Psoas muscle (tissue), 8 donors: ENCODE results near the gene HRH3. TPM values are rescaled to one million over a fixed set of nuclear protein-coding genes. Genes with fewer than 3 reads are reported as not detected.

Experiments used
- ATAC-seq, 4 donors: fragments of 200-7000 bp; cut with Tn5 transposase; one replicate each; pipeline ENCODE4 v1.9.1; 2020; ENCODE audit warnings: moderate library complexity in 3 of 4, mild to moderate bottlenecking in 2 of 4
- DNase-seq, 2 donors: peaks; one replicate each; pipeline ENCODE4 v3.0.0-alpha.2; 2020
- H3K27ac ChIP-seq: fragments of 200-600 bp; one replicate; pipeline ENCODE4 v1.8.0; 2022
- H3K27me3 ChIP-seq, 3 donors: fragments of 200-600 bp in 1 of 3; one replicate each; pipeline versions ENCODE4 v1.6.1 to v1.8.0; 2013 to 2022; ENCODE audit warnings: low read length in 2 of 3, mild to moderate bottlenecking in 2 of 3, moderate library complexity in 1 of 3; ENCODE audit not compliant: insufficient read depth in 3 of 3
- H3K36me3 ChIP-seq, 2 donors: fragments of 200-600 bp in 1 of 2; one replicate each; pipeline versions ENCODE4 v1.6.1 to v1.8.0; 2013 to 2022; ENCODE audit warnings: low read depth in 1 of 2, mild to moderate bottlenecking in 1 of 2, moderate library complexity in 1 of 2; ENCODE audit not compliant: insufficient read depth in 1 of 2
- H3K4me1 ChIP-seq: fragments of 200-600 bp; one replicate; pipeline ENCODE4 v1.8.0; 2022
- H3K4me3 ChIP-seq: fragments of 200-600 bp; one replicate; pipeline ENCODE4 v1.8.0; 2022; ENCODE audit warnings: mild to moderate bottlenecking
- H3K9me3 ChIP-seq: fragments of 200-600 bp; one replicate; pipeline ENCODE4 v1.8.0; 2022
- WGBS, 3 donors: extraction: QIAGEN DNeasy Blood & Tissue Kit; methylation state at CpG; one replicate each; pipeline versions ENCODE4 v1.1.6 to v1.1.7; 2013; 5-methylcytosine and 5-hydroxymethylcytosine counted together
- intact Hi-C, 2 donors: fragments of 100-400 bp; cut with DNase I; formaldehyde crosslinking; loops; one replicate each; pipeline versions ENCODE4 v1.11.0 to v1.14.2; 2022
- polyA plus RNA-seq, 3 donors: library from polyadenylated mRNA; stranded (reverse); fragments of 200-250 nt; gene quantifications; one replicate each; pipeline ENCODE4 v1.2.3, GENCODE V29; 2013
- total RNA-seq, 4 donors: library from RNA; stranded (reverse); fragmentation: NEBNext Ultra II Directional in 2 of 4; extraction: Animal tissue kit (Norgen Biotek cat#: 25700) in 2 of 4; gene quantifications; one replicate each; pipeline versions ENCODE4 v1.2.1 to v1.2.4, GENCODE V29; 2021 to 2023
- TF ChIP-seq, protein P1 (sequence below): fragments of 200-600 bp; IDR thresholded peaks from one replicate; pipeline ENCODE4 v1.8.0; 2022; ENCODE audit warnings: antibody characterized with exemption
- donor health status: healthy with polysubstance abuse.
- donor health status: DM: no; HTN: no; CAD: no; lungs with moderate emphysema.
- donor health status: Bipolar disorder and iron deficiency.
- donor health status: healthy.
- donor health status: DM: yes; HTN: yes; CAD: no.
- donor health status: DM: no; HTN: no; CAD: no.
- donor health status: DM: no; HTN: no; CAD: no.
- donor health status: DM: yes; HTN: yes; CAD: no.

HRH3 gene
- total and polyA plus RNA-seq, 7 donors, result 0.03 TPM; not detected in 6

DNA sequence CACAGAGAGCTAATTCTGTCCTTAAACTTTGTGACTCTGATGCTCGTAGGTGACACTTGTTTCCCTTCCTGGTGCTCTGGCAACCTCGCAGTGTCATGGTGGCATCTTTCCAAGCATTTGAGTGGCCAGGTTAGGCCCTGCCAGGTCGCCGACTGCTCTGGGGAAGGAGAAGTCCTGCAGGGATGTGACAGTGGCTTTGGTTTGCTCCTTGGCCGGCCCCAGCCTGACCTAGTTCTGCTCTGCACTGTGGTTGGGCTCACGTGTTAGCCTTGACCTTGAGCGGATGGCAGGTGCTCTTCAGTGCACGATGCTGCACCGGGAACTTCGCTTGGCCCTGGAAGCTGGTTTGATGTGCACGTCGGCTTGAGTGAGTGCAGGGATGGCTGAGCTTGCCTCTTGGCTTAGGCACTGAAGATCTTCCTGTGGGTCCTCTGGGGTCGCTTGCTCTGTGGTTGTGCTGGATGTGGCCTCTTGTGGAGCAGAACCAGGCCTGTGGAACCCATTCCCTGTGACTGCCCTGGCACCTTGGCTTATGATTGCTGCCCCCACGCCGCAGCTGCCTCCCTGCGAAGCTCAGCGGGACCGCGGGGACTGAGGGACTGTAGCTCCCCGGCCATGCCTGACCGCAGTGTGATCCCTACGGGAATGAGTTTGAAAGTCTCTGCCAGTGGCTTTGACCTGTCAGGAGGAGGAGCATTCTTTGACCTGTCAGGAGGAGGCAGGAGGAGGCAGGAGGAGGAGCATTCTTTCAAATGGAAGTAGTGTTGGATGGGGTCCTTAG lies 27.0 kb upstream of the HRH3 start:
- peak overlapping the region; percentile 89 for H3K27ac ChIP-seq
- no peaks in the 10 kb centered on the region for H3K27me3 ChIP-seq
- H3K4me3 ChIP-seq, result no peak overlapping the region
- TF ChIP-seq, protein P1, sequence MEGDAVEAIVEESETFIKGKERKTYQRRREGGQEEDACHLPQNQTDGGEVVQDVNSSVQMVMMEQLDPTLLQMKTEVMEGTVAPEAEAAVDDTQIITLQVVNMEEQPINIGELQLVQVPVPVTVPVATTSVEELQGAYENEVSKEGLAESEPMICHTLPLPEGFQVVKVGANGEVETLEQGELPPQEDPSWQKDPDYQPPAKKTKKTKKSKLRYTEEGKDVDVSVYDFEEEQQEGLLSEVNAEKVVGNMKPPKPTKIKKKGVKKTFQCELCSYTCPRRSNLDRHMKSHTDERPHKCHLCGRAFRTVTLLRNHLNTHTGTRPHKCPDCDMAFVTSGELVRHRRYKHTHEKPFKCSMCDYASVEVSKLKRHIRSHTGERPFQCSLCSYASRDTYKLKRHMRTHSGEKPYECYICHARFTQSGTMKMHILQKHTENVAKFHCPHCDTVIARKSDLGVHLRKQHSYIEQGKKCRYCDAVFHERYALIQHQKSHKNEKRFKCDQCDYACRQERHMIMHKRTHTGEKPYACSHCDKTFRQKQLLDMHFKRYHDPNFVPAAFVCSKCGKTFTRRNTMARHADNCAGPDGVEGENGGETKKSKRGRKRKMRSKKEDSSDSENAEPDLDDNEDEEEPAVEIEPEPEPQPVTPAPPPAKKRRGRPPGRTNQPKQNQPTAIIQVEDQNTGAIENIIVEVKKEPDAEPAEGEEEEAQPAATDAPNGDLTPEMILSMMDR, result no peak
- no peaks in the 10 kb centered on the region for H3K9me3 ChIP-seq
- H3K4me1 ChIP-seq, result peaks cover 55% of the 10 kb centered on the region
- WGBS, 3 donors, result 27 to 37% (median 30%) methylated on average over 22 of the region's 22 CpGs
- peak; percentile 69 to 87 for DNase-seq
- ATAC-seq, result peak; percentile 90 to 94 (median 92)
- intact Hi-C loops, result no loop called here
- peaks cover 0 to 10% of the 10 kb centered on the region in 2 donors for H3K36me3 ChIP-seq

DNA sequence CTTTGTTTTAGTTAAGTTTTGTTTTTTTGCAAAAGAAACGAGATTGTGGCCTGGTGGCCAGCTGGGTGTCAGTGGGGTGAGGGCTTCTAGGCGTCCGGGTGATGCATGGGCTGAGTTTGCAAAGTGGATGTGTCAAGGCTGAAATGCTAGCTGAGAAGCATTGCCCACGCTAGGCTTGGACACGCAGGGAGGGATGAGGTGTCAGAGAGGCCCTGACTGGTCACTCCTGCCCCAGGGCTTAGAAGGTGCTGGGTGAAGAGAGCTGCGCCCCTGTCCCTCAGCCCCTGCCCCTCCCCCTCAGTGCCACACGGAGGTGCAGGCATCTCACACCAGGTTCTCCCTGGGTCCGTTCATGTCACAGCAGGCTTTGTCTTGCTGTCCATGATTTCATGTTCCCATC lies 26.4 kb upstream of the HRH3 start:
- no peak overlapping the region for H3K4me3 ChIP-seq
- no peaks in the 10 kb centered on the region for H3K27me3 ChIP-seq
- ATAC-seq (peak in 2 of 4 donors; percentile 26 to 34), DNase-seq (no peak)
- H3K36me3 ChIP-seq, result peaks cover 0 to 10% of the 10 kb centered on the region in 2 donors
- no peaks in the 10 kb centered on the region for H3K9me3 ChIP-seq
- peak overlapping the region; percentile 89 for H3K27ac ChIP-seq
- H3K4me1 ChIP-seq, result peaks cover 60% of the 10 kb centered on the region
- WGBS, 3 donors, result 60 to 68% (median 60%) methylated on average over 8 of the region's 8 CpGs
- intact Hi-C loops, result no loop called here
- TF ChIP-seq, protein P1, result no peak

DNA sequence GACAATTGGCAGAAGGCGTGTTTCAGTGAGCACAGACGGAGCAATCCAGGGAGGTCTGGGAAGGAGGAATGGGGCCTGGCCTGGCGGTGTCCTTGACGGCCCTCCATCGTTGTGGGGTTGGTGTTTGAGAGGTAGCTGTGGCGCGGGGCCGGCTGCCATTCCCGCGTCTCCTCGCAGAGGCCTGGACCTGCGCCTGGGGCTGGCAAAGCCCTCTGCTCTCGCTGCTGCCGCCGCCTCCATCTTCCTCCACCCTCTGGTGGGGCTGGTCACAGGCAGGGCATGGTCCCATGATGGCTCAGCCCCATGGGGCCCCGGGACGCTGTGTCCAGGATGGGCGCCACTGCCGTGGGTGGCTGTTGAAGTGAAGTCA lies 25.8 kb upstream of the HRH3 start:
- Histone ChIP-seq H3K36me3 (peaks cover 0 to 14% of the 10 kb centered on the region in 2 donors), H3K9me3 (no peaks in the 10 kb centered on the region), H3K27ac (peak overlapping the region; percentile 89), H3K27me3 (no peaks in the 10 kb centered on the region), H3K4me1 (peaks cover 65% of the 10 kb centered on the region), H3K4me3 (no peak overlapping the region)
- TF ChIP-seq, protein P1, result no peak
- intact Hi-C loops, result no loop called here
- no peak for ATAC-seq
- 78 to 83% (median 79%) methylated on average over 17 to 19 of the region's 19 CpGs for WGBS, 3 donors
- no peak for DNase-seq

DNA sequence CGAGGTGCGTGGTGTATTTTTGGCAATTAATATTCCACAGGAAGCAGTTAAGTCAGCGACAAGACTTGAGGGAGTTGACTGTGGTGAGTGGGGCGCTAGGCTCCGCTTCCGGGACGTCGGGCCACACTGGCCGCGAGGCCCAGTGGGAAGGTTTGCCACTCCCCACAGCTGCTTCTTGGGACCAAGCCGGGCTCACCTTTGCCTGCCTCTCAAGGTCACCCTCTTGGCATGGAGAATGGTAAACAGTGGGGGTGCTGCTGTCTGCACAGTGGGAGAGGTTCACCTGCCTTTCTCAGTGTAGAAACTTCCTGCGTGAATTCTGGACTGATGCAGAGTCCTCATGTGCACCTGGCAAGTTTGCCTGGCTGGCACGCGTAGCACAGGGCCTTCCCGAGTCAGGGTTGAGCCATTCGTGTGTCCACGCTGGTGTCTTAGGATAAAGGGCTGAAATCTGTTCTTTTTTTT lies 24.6 kb upstream of the HRH3 start:
- H3K4me1 ChIP-seq, result peaks cover 78% of the 10 kb centered on the region
- H3K9me3 ChIP-seq, result no peaks in the 10 kb centered on the region
- DNase-seq, result no peak
- peak overlapping the region; percentile 89 for H3K27ac ChIP-seq
- WGBS, 3 donors, result 35 to 44% (median 39%) methylated on average over 17 of the region's 17 CpGs
- peak; percentile 6 to 44 (median 37) for ATAC-seq
- TF ChIP-seq, protein P1, result no peak
- intact Hi-C loops, result no loop called here
- H3K4me3 ChIP-seq, result no peak overlapping the region
- H3K36me3 ChIP-seq, result peaks cover 0 to 22% of the 10 kb centered on the region in 2 donors
- H3K27me3 ChIP-seq, result no peaks in the 10 kb centered on the region
